GM23338 (cell line): Measurements from ENCODE around the gene KRT84. TPM values are rescaled to one million over a fixed set of nuclear protein-coding genes. Genes with fewer than 3 reads are reported as not detected.

Experiments
- ATAC-seq: fragments of 200-7000 bp; cut with Tn5 transposase; 3 replicates; pipeline ENCODE4 v1.9.1; 2020
- DNase-seq: peaks from one replicate; pipeline ENCODE4 v3.0.0-alpha.2; 2015; ENCODE audit warnings: low spot score
- H2AFZ ChIP-seq: fragments of 200-600 bp; sonication (generic); 2 replicates; pipeline ENCODE4 v1.8.0; 2016; ENCODE audit warnings: antibody characterized with exemption, mild to moderate bottlenecking, moderate library complexity
- H3F3A ChIP-seq: fragments of 200-600 bp; sonication (generic); replicated peaks from 2 replicates; pipeline ENCODE4 v1.8.0; 2017; ENCODE audit warnings: antibody characterized with exemption, mixed run types, low read depth
- H3K27ac ChIP-seq: fragments of 200-600 bp; sonication (generic); 2 replicates; pipeline ENCODE4 v1.6.1; 2016; ENCODE audit warnings: low read depth
- H3K27me3 ChIP-seq: fragments of 200-600 bp; sonication (generic); 2 replicates; pipeline ENCODE4 v1.8.0; 2016; ENCODE audit warnings: mild to moderate bottlenecking, mixed run types, moderate library complexity; ENCODE audit not compliant: insufficient read depth
- H3K36me3 ChIP-seq: fragments of 200-600 bp; sonication (generic); 2 replicates; pipeline ENCODE4 v1.8.0; 2016; ENCODE audit warnings: mild to moderate bottlenecking; ENCODE audit not compliant: insufficient read depth
- H3K4me1 ChIP-seq: fragments of 200-600 bp; sonication (generic); 2 replicates; pipeline ENCODE4 v1.8.0; 2016; ENCODE audit warnings: mild to moderate bottlenecking, moderate library complexity; ENCODE audit not compliant: insufficient read depth
- H3K4me2 ChIP-seq: fragments of 200-600 bp; sonication (generic); 2 replicates; pipeline ENCODE4 v1.7.1; 2017; ENCODE audit warnings: mixed run types
- H3K4me3 ChIP-seq: fragments of 200-600 bp; sonication (generic); 2 replicates; pipeline ENCODE4 v1.6.1; 2016; ENCODE audit warnings: mixed run types
- H3K79me2 ChIP-seq: fragments of 200-600 bp; sonication (generic); replicated peaks from 2 replicates; pipeline ENCODE4 v1.8.0; 2017; ENCODE audit warnings: mild to moderate bottlenecking; ENCODE audit not compliant: insufficient read depth
- H3K9me2 ChIP-seq: fragments of 200-600 bp; sonication (generic); 2 replicates; pipeline ENCODE4 v1.8.0; 2017; ENCODE audit not compliant: insufficient read depth
- H4K20me1 ChIP-seq: fragments of 200-600 bp; sonication (generic); replicated peaks from 2 replicates; pipeline ENCODE4 v1.8.0; 2017; ENCODE audit warnings: mild to moderate bottlenecking; ENCODE audit not compliant: insufficient read depth
- H3K27ac Mint-ChIP-seq: 2 replicates; pipeline ENCODE4 v1.8.0; 2020; ENCODE audit warnings: inconsistent platforms, mild to moderate bottlenecking, moderate library complexity, mixed read lengths
- H3K27me3 Mint-ChIP-seq: 3 replicates; pipeline ENCODE4 v1.8.0; 2022; ENCODE audit warnings: low read depth, mild to moderate bottlenecking, moderate library complexity, mixed read lengths, inconsistent platforms; ENCODE audit not compliant: insufficient read depth, poor library complexity
- H3K36me3 Mint-ChIP-seq: 3 replicates; pipeline ENCODE4 v1.8.0; 2021; ENCODE audit warnings: low read depth, mild to moderate bottlenecking, inconsistent platforms, moderate library complexity, mixed read lengths
- H3K4me1 Mint-ChIP-seq: 3 replicates; pipeline ENCODE4 v1.8.0; 2020; ENCODE audit warnings: mild to moderate bottlenecking, inconsistent platforms, mixed read lengths
- H3K4me3 Mint-ChIP-seq: 3 replicates; pipeline ENCODE4 v1.8.0; 2021; ENCODE audit warnings: moderate library complexity, mild to moderate bottlenecking, inconsistent platforms, mixed read lengths
- H3K9me3 Mint-ChIP-seq: 3 replicates; pipeline ENCODE4 v1.8.0; 2020; ENCODE audit warnings: moderate library complexity, mild to moderate bottlenecking, inconsistent platforms, mixed read lengths
- JUNB ChIP-seq: IDR thresholded peaks from one replicate; pipeline ENCODE4 v1.6.1; 2016; ENCODE audit warnings: antibody characterized with exemption; ENCODE audit not compliant: unreplicated experiment
- ZNF114 ChIP-seq: fragments of 250-450 bp; sonication (Bioruptor Pico); IDR thresholded peaks from 2 replicates; pipeline ENCODE4 v1.5.0; 2020; ENCODE audit warnings: mild to moderate bottlenecking, moderate library complexity
- ZNF462 ChIP-seq: fragments of 250-450 bp; sonication (Bioruptor Pico); IDR thresholded peaks from 2 replicates; pipeline ENCODE4 v1.5.0; 2020; ENCODE audit warnings: mild to moderate bottlenecking, moderate library complexity
- long read RNA-seq: library from polyadenylated mRNA; unstranded; transcript quantifications from one replicate; pipeline ENCODE4 v2.0.0, GENCODE V29; 2020; ENCODE audit not compliant: unreplicated experiment
- polyA plus RNA-seq: library from polyadenylated mRNA; unstranded; fragments of >200 nt; fragmentation: Nextera tagmentation; extraction: Ambion mirVana; gene quantifications from 2 replicates; pipeline ENCODE4 v1.2.1, GENCODE V29; 2016
- total RNA-seq: library from RNA; depleted of rRNA; stranded (reverse); fragments of >200 nt; shearing (Covaris generic); gene quantifications from 2 replicates; pipeline ENCODE4 v1.2.3, GENCODE V29; 2014; rRNA removed

KRT84 gene, protein sequence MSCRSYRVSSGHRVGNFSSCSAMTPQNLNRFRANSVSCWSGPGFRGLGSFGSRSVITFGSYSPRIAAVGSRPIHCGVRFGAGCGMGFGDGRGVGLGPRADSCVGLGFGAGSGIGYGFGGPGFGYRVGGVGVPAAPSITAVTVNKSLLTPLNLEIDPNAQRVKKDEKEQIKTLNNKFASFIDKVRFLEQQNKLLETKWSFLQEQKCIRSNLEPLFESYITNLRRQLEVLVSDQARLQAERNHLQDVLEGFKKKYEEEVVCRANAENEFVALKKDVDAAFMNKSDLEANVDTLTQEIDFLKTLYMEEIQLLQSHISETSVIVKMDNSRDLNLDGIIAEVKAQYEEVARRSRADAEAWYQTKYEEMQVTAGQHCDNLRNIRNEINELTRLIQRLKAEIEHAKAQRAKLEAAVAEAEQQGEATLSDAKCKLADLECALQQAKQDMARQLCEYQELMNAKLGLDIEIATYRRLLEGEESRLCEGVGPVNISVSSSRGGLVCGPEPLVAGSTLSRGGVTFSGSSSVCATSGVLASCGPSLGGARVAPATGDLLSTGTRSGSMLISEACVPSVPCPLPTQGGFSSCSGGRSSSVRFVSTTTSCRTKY
- not detected in 2 replicates for total RNA-seq
- polyA plus RNA-seq, result not detected in 2 replicates
- long read RNA-seq, result 0 reads

- H3F3A ChIP-seq, result no peaks in the 10 kb centered on the region
- no peak for ATAC-seq
- H3K4me1 ChIP-seq, result no peaks in the 10 kb centered on the region
- Mint-ChIP-seq H3K4me1 (peaks cover 7% of the 10 kb centered on the region; the same call in 2 of the 3 replicates), H3K9me3 (no peaks in the 10 kb centered on the region), H3K27me3 (peaks cover 3% of the 10 kb centered on the region), H3K27ac (no peak within 1 kb of the TSS), H3K4me3 (no peak within 1 kb of the TSS), H3K36me3 (no peaks in the 10 kb centered on the region)
- 0 out of 2 replicates have a peak, but pooled peaks cover 2% of the 10 kb centered on the region for H3K9me2 ChIP-seq
- H3K27ac ChIP-seq, result no peak within 1 kb of the TSS
- H3K79me2 ChIP-seq, result no peaks in the 10 kb centered on the region
- TF ChIP-seq JUNB (no peak), ZNF114 (CRISPR knock-in tag) (no peak), ZNF462 (CRISPR knock-in tag) (no peak)
- no peak within 1 kb of the TSS for H2AFZ ChIP-seq
- no peak within 1 kb of the TSS for H3K4me3 ChIP-seq
- DNase-seq, result no peak
- H3K27me3 ChIP-seq, result no peaks in the 10 kb centered on the region
- no peak within 1 kb of the TSS for H3K4me2 ChIP-seq
- H3K36me3 ChIP-seq, result no peaks in the 10 kb centered on the region
- no peaks in the 10 kb centered on the region for H4K20me1 ChIP-seq
These were observed at the start of gene KRT84 for GRCh38 chr12:52385226-52385702. Gene KRT84, minus strand, starts transcription at chr12:52385652. Its CDS starts 67 bp downstream, at chr12:52385585.
